NCI-H1092 treated with DMSO at 0.1 percent for 48 hours (cell line): Measurements from ENCODE around the gene ACOT11.
"Not testable (repeated sequence)": the region's sequence is repeated elsewhere in the genome, so short reads cannot be mapped to it uniquely, and the experiment has no call there.

Experiments
- DNase-seq: peaks from one replicate; lab custom pipeline; 2025; lab: John Stamatoyannopoulos, UW

ACOT11 gene

DNA sequence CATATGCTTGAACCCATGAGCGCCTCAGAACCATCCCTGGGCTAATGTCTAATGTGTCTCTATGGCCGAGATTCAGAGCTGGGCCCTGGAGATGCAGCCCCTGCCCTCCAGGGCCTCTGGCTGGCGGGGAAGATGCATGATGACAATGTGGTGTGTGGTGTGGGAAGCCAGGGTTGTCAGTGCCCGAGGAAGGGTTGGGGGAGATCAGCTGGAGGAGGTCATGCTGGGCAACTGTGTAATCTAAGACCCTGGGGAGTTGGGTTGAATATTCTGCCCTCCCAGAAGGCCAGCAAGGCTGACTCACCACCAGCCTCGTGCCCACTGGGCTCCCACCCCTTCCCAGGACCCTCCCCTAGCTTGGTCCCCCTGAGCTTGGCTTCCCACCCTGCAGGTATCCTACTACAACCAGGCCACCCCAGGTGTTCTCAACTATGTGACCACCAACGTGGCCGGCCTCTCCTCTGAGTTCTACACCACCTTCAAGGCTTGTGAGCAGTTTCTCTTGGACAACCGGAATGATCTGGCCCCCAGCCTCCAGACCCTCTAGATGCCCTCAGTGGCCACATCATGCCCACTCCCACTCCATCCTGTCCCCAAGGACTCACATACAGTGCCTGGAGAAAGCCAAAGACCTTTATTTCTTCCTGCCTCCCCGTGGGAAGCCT, 60.7 kb downstream of the ACOT11 start:
- DNase-seq: no peak

GRCh38 chr1:54609301-54609921, 61.4 kb downstream of the ACOT11 start:
- no peak for DNase-seq

DNA sequence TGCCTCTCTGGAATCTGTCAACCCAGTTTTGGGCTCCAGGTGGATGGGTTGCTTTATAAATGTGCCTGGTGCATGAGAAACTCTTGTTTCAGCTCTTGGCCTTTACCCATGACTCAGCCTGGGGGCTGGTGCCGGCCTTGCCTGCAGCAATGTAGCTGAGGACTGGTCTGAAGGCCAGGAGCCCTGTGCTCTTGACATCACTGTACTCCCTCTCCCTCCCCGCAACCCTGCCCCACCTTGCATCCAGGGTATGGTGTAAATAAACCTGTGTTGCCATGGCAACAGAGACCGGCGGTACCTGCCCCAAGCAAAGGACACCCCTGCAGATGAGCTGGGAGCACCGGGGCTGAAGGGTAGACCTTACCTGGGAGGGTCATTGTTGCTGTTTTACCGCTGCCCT, 62.0 kb downstream of the ACOT11 start:
- DNase-seq: no peak

DNA sequence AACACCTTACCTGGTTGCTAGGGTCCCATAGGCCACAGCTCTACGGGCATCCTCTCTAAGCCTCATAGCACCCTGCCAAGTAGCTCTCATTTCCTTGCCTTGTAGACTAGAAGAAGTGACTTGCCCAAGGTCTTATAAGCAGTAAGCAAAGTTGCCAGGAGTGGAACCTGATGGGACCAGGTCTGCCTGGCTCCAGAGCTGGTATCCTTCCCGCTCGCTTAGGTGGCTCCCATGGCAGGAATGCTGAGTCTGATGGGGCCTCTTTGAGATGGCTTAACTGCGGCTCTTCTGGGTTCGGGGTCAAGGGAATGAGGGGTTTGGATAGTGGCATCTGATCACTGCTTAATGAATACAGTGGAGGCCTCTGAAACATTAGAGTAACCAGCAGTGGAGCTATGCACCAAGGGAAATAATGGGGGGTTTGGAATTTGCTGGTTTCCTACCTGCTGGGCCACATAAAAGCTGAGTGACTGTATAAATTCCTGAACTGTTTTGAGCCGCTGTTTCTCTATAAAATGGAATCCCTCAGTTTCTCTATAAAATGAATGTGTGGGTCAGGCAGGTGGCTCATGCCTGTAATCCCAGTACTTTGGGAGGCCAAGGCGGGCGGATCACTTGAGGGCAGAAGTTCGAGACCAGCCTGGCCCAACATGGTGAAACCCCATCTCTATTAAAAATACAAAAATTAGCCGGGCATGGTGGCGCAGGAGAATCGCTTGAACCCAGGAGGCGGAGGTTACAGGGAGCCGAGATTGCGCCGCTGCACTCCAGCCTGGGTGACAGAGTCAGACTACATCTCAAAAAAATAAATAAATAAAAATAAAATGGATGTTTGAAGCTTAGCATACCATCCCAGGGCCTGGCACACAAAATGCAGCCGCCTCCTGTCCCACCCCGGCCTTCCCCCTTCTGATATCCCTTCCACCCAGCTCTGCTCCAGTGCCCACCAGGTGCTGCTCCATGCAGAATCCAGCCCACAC, 62.9 kb downstream of the ACOT11 start:
- DNase-seq: no peak

DNA sequence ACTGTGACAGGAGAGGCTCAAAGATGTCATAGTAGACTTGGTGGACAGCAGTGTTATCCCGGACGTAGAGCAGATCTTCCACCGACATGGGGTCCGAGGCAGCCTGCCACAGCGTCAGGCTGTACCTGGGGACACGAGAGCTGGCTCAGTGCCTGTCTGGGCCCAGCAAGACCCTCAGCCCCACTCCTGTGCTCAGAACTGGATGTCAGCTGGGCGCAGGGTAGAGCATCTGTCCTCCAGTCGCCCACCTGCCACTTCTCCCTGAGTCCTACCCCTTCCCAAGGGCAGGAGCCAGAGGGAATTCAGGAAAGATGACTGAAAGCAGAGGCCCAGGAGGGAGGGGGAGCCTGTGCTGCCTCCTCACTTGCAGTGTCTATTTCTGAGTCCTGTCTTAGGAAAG, 63.6 kb downstream of the ACOT11 start:
- DNase-seq: no peak

DNA sequence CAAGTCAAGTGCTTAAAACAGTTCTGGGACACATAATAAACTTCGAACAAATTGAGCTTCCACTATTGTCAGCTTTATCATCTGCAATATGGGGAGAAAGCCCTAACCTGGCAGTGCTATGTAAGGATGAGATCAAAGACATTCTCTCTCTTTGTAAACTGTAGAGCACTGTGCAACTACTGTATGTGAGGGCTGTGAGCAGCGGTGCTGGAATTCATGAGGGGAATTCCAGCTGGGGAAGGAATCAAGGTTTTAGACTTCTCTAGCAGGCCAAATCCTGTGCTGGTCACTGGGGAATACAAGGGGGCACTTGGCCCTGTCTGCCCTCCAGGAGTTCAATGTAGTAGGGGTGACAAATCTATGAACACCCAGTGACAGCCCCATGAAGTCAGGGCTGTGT, 66.0 kb downstream of the ACOT11 start:
- DNase-seq: no peak

GRCh38 chr1:54614563-54614962, 66.5 kb downstream of the ACOT11 start:
- DNase-seq: no peak

GRCh38 chr1:54615531-54616279, 67.7 kb downstream of the ACOT11 start:
- no peak for DNase-seq

DNA sequence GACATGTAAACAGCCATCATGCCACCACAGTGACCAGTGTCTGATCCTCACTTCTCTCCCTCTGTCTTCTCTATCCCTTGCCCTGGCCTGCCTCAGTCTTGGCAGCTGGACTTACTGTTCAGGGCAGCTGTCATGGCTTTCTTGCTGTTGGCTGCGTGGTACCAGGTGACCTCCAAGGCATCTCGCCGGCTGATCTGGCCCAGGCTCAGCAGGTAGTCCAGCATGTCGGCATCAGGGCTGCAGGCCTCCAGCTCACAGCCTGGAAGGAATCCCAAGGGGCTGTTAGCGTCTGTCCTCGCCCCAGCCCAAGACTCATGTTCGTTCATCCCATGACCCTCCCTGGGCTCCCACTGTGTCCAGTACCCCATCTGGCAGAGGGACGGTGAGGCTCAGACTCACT, 71.7 kb downstream of the ACOT11 start:
- DNase-seq: no peak

DNA sequence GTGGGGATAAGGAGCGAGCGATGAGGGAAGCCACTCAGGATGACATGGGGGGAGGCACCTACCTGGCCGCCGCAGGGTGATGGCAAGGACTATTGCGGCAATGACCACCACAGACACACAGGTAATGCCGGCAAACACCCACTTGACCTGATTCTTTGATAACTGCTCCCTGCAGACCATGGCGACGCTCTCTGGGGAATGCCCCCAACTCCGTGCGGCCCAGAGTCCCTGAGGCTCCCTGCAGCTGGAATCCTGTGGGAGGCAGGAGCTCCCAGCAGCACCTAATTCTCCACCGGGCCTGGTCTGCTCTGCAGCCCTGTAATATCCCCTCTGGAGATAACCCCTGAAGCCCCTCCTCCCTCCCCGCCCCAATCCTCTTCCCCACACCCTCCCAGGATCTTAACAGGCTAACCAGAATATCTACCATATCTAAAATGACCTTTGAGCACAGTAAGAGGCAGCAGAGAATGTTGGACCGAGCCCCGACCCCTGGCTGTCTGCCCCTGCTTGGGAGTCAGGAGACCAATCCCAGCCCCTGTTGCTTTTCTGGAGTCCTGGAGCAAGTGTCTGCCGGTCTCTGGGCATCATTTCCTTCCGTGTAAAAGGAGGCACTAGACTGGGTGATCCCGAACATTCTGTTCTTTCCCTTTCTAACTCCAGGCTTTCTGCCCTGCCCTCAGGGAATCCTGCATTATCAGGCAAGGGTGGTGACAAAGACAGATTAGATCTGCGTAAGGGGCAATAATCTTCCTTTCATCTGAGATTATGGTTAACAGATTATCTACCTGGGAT, 75.4 kb downstream of the ACOT11 start, which contains the start of gene FAM151A:
Gene FAM151A (minus strand): TSS at position 310 of the 792 bp plus-strand sequence. CDS start 130 bp downstream, at position 180.
- DNase-seq: no peak

GRCh38 chr1:54624466-54625464, 76.7 kb downstream of the ACOT11 start:
- DNase-seq: no peak

GRCh38 chr1:54627196-54627595, 79.2 kb downstream of the ACOT11 start:
- no peak for DNase-seq

GRCh38 chr1:54635804-54636203, 87.8 kb downstream of the ACOT11 start:
- not testable (repeated sequence) for DNase-seq

DNA sequence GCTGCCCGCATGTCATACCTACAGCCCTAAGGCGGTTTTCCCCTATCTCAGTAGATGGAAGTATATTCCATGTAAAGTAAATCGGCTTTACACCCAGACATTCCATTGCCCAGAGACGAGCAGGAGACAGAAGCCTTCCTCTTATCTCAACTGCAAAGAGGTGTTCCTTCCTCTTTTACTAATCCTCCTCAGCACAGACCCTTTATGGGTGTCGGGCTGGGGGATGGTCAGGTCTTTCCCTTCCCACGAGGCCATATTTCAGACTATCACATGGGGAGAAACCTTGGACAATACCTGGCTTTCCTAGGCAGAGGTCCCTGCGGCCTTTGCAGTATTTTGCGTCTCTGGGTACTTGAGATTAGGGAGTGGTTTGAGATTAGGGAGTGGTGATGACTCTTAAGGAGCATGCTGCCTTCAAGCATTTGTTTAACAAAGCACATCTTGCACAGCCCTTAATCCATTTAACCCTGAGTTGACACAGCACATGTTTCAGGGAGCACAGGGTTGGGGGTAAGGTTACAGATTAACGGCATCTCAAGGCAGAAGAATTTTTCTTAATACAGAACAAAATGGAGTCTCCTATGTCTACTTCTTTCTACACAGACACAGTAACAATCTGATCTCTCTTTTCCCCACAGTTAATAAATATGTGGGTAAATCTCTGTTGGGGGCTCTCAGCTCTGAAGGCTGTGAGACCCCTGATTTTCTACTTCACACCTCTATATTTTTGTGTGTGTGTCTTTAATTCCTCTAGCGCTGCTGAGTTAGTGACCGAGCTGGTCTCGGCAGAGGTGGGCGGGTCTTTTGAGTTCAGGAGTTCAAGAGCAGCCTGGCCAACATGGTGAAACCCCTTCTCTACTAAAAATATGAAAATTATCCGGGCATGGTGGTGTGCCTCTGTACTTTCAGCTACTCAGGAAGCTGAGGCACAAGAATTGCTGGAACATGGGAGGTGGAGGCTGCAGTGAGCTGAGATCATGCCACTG, 88.7 kb downstream of the ACOT11 start:
- DNase-seq: not testable (repeated sequence)

DNA sequence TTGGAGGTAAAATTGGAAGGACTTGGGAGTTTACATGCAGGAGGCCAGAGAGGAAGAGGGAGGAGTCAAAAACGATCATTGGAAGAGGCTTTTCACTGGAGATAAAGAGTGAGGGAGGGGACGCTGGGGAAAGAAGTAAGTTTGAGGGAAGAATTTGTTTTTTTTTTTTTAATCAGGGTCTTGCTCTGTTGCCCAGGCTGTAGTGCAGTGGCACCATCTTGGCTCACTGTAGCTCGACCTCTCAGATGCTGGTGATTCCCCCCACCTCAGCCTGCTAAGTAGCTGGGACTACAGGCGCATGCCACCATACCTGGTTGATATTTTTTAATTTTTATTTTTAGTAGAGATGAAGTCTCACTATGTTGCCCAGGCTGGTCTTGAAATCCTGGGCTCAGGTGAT, 92.3 kb downstream of the ACOT11 start:
- no peak for DNase-seq

DNA sequence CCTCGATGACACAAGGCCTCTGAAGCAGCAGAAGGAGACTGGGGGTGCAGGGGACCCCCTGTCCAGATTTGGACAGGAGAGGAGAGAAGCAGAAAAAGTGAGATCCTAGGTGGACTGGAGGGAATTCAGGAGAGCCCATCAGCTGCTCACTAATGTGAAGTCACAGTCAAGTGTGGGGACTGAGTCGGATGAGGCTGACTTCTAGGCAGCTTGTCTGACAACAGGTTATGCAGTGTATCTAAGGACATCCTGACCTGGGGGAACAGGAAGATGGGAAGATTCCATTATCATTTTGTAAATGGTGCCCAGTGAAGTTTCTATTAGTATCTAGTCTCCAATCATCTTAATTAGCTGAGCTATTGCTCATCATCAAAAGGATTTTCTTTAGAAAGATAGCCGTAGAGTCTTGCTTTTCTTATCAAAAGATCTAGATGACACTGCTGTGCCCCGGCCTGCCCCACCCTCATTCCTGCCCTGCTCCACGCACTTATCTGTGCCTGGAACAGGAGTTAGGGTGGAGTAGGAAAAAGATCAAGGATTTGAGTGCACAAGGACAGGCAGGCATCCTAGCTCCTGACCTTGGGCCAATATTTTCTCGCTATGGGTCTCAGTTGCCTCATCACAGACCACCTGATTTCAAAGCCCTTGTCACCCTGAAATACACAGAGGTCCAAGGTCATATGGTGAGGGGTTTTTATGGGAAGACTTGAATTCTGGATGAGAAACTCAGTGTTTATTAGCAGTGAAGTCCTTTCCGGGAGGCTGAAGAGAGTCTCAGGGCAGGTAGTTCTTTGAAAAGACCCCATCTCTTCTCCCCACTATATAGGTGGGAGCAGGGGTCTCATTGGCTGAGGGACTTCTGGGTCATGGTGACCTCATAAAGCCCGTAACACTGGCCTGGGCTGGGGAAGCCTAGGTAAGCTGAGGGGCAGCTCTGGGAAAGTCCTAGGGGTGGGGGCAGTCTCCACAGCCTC, 93.1 kb downstream of the ACOT11 start, which contains the start of gene MROH7:
Gene MROH7 (plus strand): TSS at position 924 of the 974 bp plus-strand sequence. CDS start 11,141 bp downstream, outside the sequence.
- DNase-seq: no peak

GRCh38 chr1:54643736-54644135, 95.7 kb downstream of the ACOT11 start:
- no peak for DNase-seq
